Airway epithelial cell (primary cell): ENCODE measurements around the gene RBMY1E. TPM values are rescaled to one million over a fixed set of nuclear protein-coding genes. Genes with fewer than 3 reads are reported as not detected.

ENCODE experiments used
- total RNA-seq: library from RNA; depleted of rRNA; stranded (reverse); fragments of >200 nt; gene quantifications from 2 replicates; pipeline ENCODE4 v1.2.3, GENCODE V29; 2015

RBMY1E gene
- total RNA-seq = not detected in 2 replicates

GRCh38 chrY:21917932-21918331, at the start of gene RBMY1E:
Gene RBMY1E (minus strand): TSS chrY:21918032. CDS start chrY:21916054, 1,978 bp downstream.

GRCh38 chrY:21894426-21894825, 23.4 kb downstream of the RBMY1E start, which contains the start of gene RBMY1D:
Gene RBMY1D (minus strand): TSS chrY:21894526. CDS start chrY:21892513, 2,013 bp downstream.

Other genes with a start within 250 kb of the RBMY1E start
- gene RBMY1D, start 23.5 kb downstream of the RBMY1E start, total RNA-seq = not detected in 2 replicates